Erythroblast (primary cell): ENCODE data around the gene XPR1.

Experiments
- DNase-seq, 2 experiments: peaks; one replicate each; lab custom pipeline; 2025; lab: John Stamatoyannopoulos, UW
- GATA1 ChIP-seq: IDR thresholded peaks from 2 replicates; pipeline ENCODE4 v1.6.1; 2011; ENCODE audit warnings: low read depth, mild to moderate bottlenecking, control low read depth, low read length, moderate library complexity
- POLR2A ChIP-seq: IDR thresholded peaks from 2 replicates; pipeline ENCODE4 v1.6.1; 2011; ENCODE audit warnings: mild to moderate bottlenecking, low read length

Gene XPR1

GRCh38 chr1:180732866-180733265 is 101.0 kb downstream of the XPR1 start:
- DNase-seq: no peak
- TF ChIP-seq GATA1 (no peak), POLR2A (no peak)

- no peak for TF ChIP-seq GATA1
- TF ChIP-seq POLR2A: no peak
- no peak for DNase-seq
Measured at GRCh38 chr1:180734366-180734765, 102.5 kb downstream of the XPR1 start.

GRCh38 chr1:180742663-180743062 is 110.8 kb downstream of the XPR1 start:
- TF ChIP-seq GATA1 (no peak), POLR2A (no peak)

GRCh38 chr1:180743868-180744267 is 112.0 kb downstream of the XPR1 start:
- TF ChIP-seq GATA1: no peak
- no peak for TF ChIP-seq POLR2A
- DNase-seq: no peak

More at GRCh38 chr1:180742663-180743062, 110.8 kb downstream of the XPR1 start:
- no peak for DNase-seq

- no peak for DNase-seq
- TF ChIP-seq POLR2A (no peak), GATA1 (no peak)
Measured at GRCh38 chr1:180745098-180745497, 113.3 kb downstream of the XPR1 start.

- no peak for DNase-seq
- no peak for TF ChIP-seq POLR2A
- TF ChIP-seq GATA1: no peak
Measured at GRCh38 chr1:180751921-180752320, 120.1 kb downstream of the XPR1 start.

- TF ChIP-seq POLR2A (no peak), GATA1 (no peak)
- no peak for DNase-seq
Measured at GRCh38 chr1:180754453-180754852, 122.6 kb downstream of the XPR1 start.

- TF ChIP-seq POLR2A: no peak
- no peak for TF ChIP-seq GATA1
- no peak for DNase-seq
Measured at GRCh38 chr1:180757657-180758056, 125.8 kb downstream of the XPR1 start.

- TF ChIP-seq GATA1: no peak
- no peak for TF ChIP-seq POLR2A
- no peak for DNase-seq
Measured at GRCh38 chr1:180762796-180763195, 131.0 kb downstream of the XPR1 start.

- TF ChIP-seq POLR2A (no peak), GATA1 (no peak)
- no peak for DNase-seq
Measured at GRCh38 chr1:180765151-180765550, 133.3 kb downstream of the XPR1 start.

GRCh38 chr1:180769889-180770288 is 138.1 kb downstream of the XPR1 start:
- DNase-seq: no peak
- TF ChIP-seq POLR2A (no peak), GATA1 (no peak)

- no peak for TF ChIP-seq POLR2A
- no peak for DNase-seq
Measured at GRCh38 chr1:180773210-180773865, 141.5 kb downstream of the XPR1 start.

- no peak for TF ChIP-seq GATA1
- TF ChIP-seq POLR2A: no peak
- no peak for DNase-seq
Measured at GRCh38 chr1:180775801-180776200, 144.0 kb downstream of the XPR1 start.

GRCh38 chr1:180777072-180777689 is 145.4 kb downstream of the XPR1 start:
- TF ChIP-seq GATA1: no peak
- TF ChIP-seq POLR2A: no peak
- DNase-seq: no peak

- peak in 1 of 2 experiments; percentile 25 for DNase-seq
- TF ChIP-seq GATA1 (no peak), POLR2A (no peak)
Measured at GRCh38 chr1:180778782-180779398, 147.1 kb downstream of the XPR1 start.
